Muscle layer of duodenum (tissue), 2 donors: ENCODE results near the gene LDLRAD3.

Experiments used
- H3K27ac ChIP-seq: one replicate; pipeline ENCODE4 v1.7.0; 2013; ENCODE audit warnings: mild to moderate bottlenecking, low read length
- H3K27me3 ChIP-seq: one replicate; pipeline ENCODE4 v1.7.0; 2013; ENCODE audit warnings: low read depth, mild to moderate bottlenecking, control low read depth, low read length
- H3K36me3 ChIP-seq, 2 donors: one replicate each; pipeline ENCODE4 v1.7.0; 2013; ENCODE audit warnings: low read length in 2 of 2, control low read depth in 1 of 2, mild to moderate bottlenecking in 1 of 2; ENCODE audit not compliant: insufficient read depth in 2 of 2, control insufficient read depth in 1 of 2
- H3K4me1 ChIP-seq, 2 donors: one replicate each; pipeline ENCODE4 v1.7.0; 2013; ENCODE audit warnings: low read length in 2 of 2, mild to moderate bottlenecking in 2 of 2, control low read depth in 1 of 2, moderate library complexity in 1 of 2; ENCODE audit not compliant: insufficient read depth in 2 of 2, control insufficient read depth in 1 of 2
- H3K4me3 ChIP-seq, 2 donors: one replicate each; pipeline ENCODE4 v1.7.0; 2013; ENCODE audit warnings: low read length in 2 of 2, low read depth in 1 of 2, mild to moderate bottlenecking in 1 of 2
- H3K9me3 ChIP-seq, 2 donors: one replicate each; pipeline ENCODE4 v1.7.0; 2013; ENCODE audit warnings: low read length in 2 of 2, control low read depth in 1 of 2, mild to moderate bottlenecking in 1 of 2; ENCODE audit not compliant: control insufficient read depth in 1 of 2
- donor health status: healthy.

LDLRAD3 gene

DNA sequence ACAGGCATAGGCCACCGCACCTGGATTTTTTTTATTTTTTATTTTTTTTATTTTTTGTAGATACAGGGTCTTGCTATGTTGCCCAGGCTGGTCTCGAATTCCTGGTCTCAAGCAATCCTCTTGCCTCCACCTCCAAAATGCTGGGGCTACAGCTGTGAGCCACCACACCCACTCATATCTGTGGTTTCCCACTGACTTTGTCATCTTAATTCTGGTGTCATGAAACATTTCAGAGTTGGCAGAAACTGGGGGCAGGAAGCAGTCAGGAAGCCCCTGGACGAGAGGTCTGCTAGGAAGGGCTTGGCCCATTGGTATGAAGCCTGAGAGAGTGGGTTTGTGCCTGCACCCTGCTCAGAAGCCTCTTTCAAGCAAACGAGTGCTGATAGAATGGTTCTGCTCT lies 296.3 kb downstream of the LDLRAD3 start:
- Histone ChIP-seq H3K27me3 (no peaks in the 10 kb centered on the region), H3K27ac (no peak overlapping the region), H3K4me1 (no peaks in the 10 kb centered on the region), H3K9me3 (no peaks in the 10 kb centered on the region), H3K4me3 (no peak overlapping the region), H3K36me3 (no peaks in the 10 kb centered on the region)

DNA sequence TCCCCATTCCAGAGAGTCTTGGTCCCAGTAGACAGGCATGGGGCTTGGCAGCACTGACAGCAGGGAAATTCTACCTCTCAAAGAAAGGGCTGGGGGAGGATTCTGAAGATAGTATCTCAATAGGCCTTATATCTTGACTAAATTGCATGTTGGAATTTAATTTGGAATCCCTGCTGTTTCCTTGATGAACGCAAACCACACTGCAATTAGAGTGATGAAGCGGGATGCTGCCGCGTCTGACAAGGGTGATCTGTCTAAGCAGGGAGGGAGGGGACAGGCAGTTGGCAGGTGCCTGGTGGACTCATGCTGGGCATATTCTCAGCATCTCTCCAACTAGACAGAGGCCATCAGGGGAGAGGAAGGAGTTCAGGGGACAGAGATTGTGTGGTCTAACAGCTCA lies 296.9 kb downstream of the LDLRAD3 start:
- Histone ChIP-seq H3K36me3 (no peaks in the 10 kb centered on the region), H3K27ac (no peak overlapping the region), H3K4me3 (no peak overlapping the region), H3K9me3 (no peaks in the 10 kb centered on the region), H3K27me3 (no peaks in the 10 kb centered on the region), H3K4me1 (no peaks in the 10 kb centered on the region)

DNA sequence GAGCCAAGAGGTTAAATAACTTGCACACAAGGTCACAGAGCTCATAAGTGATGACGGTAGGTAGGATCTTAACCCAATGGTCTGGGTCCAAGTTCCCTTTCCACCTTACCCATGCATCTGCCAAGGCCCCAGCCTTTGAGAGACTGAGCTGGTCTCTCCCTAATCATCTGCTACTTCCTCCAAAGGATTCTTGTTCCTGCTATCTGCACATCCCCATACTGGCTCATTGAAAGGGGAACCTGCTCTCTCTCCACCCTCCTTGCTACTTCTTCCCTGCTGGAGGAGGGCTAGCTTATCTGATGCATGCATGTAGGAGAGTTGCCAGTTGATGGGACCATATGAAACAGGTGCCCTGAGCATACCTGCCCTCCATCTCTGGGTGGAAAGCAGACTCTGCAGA lies 297.6 kb downstream of the LDLRAD3 start:
- no peak overlapping the region for H3K4me3 ChIP-seq
- H3K27me3 ChIP-seq: no peaks in the 10 kb centered on the region
- no peak overlapping the region for H3K27ac ChIP-seq
- H3K4me1 ChIP-seq: no peaks in the 10 kb centered on the region
- no peaks in the 10 kb centered on the region for H3K9me3 ChIP-seq
- H3K36me3 ChIP-seq: no peaks in the 10 kb centered on the region

DNA sequence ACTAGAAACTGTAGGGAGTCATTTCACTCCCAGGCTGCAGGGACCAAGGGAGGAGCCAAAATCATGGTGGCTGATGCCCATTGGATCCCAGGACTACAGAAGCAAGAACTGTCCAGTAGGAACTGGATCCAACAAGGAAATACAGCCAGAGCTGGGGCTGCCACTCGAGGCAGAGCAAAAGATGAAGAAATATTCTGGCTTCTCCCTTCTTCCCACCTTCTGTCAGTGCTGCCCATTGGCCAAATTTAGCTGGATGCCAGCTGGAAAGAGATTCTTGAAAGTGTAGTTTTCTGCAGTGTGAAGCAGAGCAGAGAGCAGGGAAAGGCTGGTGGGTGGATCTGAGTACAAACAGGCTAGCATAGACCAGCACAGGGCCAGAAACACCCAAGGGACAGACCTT lies 299.8 kb downstream of the LDLRAD3 start:
- Histone ChIP-seq H3K4me1 (no peaks in the 10 kb centered on the region), H3K27me3 (no peaks in the 10 kb centered on the region), H3K27ac (no peak overlapping the region), H3K36me3 (no peaks in the 10 kb centered on the region), H3K9me3 (no peaks in the 10 kb centered on the region), H3K4me3 (no peak overlapping the region)

DNA sequence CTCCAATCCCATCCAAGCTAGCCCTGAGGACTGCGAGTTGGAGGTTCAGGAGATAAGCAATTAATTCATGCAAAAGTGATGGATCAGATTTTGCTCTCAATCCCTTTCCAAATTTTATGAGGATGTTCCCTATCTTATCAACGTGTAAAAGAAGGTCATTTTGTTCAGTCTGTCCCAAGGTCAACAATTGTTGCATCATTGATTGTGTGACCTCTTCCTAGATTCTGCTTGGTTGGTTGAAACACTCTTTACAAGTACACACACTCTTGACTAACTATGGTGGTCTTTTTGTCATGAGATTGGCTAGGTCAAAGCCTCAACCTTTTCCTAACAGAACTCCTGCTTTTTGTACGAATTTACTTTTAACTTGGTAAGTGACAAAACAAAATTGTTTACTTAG lies 303.6 kb downstream of the LDLRAD3 start:
- H3K27ac ChIP-seq: no peak overlapping the region
- H3K27me3 ChIP-seq: no peaks in the 10 kb centered on the region
- no peaks in the 10 kb centered on the region for H3K4me1 ChIP-seq
- H3K36me3 ChIP-seq: no peaks in the 10 kb centered on the region
- H3K4me3 ChIP-seq: no peak overlapping the region
- peaks cover 0 to 6% of the 10 kb centered on the region in 2 donors for H3K9me3 ChIP-seq

DNA sequence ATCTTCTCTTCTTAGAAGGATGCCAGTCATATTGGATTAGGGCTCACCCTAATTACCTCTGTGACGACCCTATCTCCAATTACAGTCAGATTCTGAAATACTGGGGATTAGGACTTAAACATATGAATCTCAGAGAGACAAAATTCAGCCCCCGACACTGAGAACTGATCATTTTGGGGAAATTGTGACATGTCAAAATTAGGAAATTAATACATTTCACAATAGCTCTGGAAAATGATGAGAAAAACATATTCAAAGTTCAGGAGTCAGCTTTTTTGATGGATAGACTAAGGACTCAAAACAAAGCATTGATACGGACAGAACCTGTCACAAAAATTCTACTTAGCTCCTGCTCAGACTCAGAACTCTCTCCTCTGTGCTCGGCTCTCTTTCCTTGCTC lies 304.6 kb downstream of the LDLRAD3 start:
- no peak overlapping the region for H3K27ac ChIP-seq

DNA sequence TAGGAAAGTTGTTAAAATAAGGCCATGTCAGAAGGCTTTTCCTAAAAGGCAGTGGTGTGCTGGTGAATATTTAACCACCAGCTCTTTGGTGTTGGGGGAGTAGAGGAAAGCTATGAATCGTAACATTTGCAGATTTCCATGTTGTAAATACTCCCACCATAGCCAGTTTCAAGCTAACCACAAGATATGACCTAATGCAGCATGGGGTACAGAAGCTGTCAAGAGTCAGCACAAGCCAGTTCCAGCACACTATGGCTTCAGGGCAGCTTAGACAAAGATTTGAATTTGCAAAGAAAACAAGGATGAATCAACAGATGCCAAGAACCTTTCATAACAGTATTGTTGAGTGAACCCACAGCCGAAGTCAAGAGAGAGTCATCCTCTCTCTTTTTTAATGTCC lies 305.4 kb downstream of the LDLRAD3 start:
- H3K36me3 ChIP-seq: no peaks in the 10 kb centered on the region
- H3K27me3 ChIP-seq: no peaks in the 10 kb centered on the region
- H3K4me3 ChIP-seq: no peak overlapping the region
- H3K27ac ChIP-seq: no peak overlapping the region
- H3K4me1 ChIP-seq: no peaks in the 10 kb centered on the region
- peaks cover 0 to 6% of the 10 kb centered on the region in 2 donors for H3K9me3 ChIP-seq

More for the DNA sequence above, 304.6 kb downstream of the LDLRAD3 start:
- H3K4me3 ChIP-seq: no peak overlapping the region
- H3K9me3 ChIP-seq: peaks cover 0 to 6% of the 10 kb centered on the region in 2 donors
- H3K27me3 ChIP-seq: no peaks in the 10 kb centered on the region
- no peaks in the 10 kb centered on the region for H3K4me1 ChIP-seq
- H3K36me3 ChIP-seq: no peaks in the 10 kb centered on the region

DNA sequence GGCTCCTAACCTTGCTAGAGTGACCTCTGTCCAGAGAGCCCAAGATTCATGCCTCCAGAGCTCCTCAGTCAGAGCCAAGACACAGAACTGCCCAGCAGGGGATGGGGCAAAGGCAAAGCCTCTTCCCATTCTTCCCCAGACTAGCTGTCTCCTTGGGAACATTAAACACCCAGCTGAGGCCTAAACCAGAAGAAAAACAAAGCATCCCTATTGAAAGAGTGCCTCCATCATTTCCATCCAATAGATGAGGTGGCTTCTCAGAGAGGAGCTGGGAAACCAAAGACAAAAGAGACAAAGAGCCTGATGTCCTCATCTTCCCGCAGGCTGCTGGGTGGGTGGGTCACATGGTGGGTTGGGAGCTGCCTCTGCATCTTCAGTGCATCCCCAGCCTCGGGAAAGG lies 308.0 kb downstream of the LDLRAD3 start:
- Histone ChIP-seq H3K36me3 (no peaks in the 10 kb centered on the region), H3K4me1 (no peaks in the 10 kb centered on the region), H3K27me3 (no peaks in the 10 kb centered on the region), H3K27ac (no peak overlapping the region), H3K9me3 (peaks cover 0 to 12% of the 10 kb centered on the region in 2 donors), H3K4me3 (no peak overlapping the region)

DNA sequence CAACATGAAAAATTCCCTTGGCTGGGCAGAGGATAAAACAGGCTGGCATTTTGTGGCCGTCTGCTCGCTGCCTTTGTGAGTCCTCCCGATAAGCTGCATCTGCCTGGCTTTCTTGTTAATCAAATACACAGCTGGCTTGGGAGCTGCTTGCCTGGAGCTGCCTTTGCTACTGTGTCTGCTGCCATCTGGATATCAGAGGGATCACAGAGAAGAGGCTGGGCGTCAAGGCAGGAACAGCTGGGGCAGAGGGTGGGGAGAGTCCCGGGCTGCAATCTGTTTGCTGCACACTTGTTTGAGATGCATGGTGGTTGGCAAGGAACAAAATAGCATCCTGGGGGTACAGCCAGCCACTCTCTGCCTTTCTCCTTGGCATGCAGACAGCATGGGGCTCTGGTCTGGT lies 309.4 kb downstream of the LDLRAD3 start:
- Histone ChIP-seq H3K36me3 (no peaks in the 10 kb centered on the region), H3K4me3 (no peak overlapping the region), H3K9me3 (peaks cover 0 to 12% of the 10 kb centered on the region in 2 donors), H3K27me3 (no peaks in the 10 kb centered on the region), H3K4me1 (no peaks in the 10 kb centered on the region), H3K27ac (no peak overlapping the region)

DNA sequence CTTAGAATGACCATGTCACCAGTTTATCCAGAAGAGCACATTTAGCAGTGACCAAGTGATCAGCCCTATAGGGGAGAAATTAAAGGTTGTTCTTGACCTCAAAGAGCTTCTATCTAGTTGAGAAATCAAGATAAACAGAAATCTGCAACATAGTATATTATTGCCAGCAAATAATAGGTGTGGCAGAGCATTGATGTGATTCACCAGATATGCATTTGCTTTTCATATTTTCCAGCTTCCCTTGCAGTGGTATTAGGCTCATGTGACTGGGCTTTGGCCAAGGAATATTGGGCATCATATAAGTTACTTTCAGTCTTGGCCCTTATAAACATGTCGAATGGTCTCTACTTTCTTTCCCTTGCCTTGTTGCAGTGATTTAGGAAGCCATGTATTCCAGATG lies 310.9 kb downstream of the LDLRAD3 start:
- H3K9me3 ChIP-seq: peaks cover 0 to 12% of the 10 kb centered on the region in 2 donors
- H3K36me3 ChIP-seq: no peaks in the 10 kb centered on the region

DNA sequence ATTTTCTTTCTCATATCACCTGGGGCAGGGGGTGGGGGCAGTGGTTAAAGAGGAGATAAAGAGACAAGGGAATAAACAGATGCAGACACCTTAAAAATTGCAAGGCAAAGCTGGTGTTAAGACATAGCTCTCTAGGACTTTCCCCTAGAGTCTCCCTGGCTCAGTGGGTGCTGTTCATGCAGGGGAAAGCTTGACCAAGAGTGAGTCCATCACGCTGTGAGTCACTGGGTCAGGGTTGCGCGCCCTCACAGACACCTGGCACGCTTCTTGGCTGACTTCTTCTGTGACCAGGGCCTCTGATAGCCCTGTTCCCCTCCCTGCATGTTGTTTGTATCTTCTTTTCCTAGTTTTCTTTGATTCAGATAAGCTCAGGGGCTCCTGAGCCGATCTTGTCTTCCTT lies 313.5 kb downstream of the LDLRAD3 start:
- H3K4me3 ChIP-seq: no peak overlapping the region
- no peak overlapping the region for H3K27ac ChIP-seq
- no peaks in the 10 kb centered on the region for H3K36me3 ChIP-seq
- peaks cover 0 to 6% of the 10 kb centered on the region in 2 donors for H3K9me3 ChIP-seq
- H3K27me3 ChIP-seq: no peaks in the 10 kb centered on the region
- H3K4me1 ChIP-seq: peaks cover 0 to 4% of the 10 kb centered on the region in 2 donors

More for the DNA sequence above, 310.9 kb downstream of the LDLRAD3 start:
- Histone ChIP-seq H3K27me3 (no peaks in the 10 kb centered on the region), H3K27ac (no peak overlapping the region), H3K4me3 (no peak overlapping the region), H3K4me1 (peaks cover 0 to 4% of the 10 kb centered on the region in 2 donors)

DNA sequence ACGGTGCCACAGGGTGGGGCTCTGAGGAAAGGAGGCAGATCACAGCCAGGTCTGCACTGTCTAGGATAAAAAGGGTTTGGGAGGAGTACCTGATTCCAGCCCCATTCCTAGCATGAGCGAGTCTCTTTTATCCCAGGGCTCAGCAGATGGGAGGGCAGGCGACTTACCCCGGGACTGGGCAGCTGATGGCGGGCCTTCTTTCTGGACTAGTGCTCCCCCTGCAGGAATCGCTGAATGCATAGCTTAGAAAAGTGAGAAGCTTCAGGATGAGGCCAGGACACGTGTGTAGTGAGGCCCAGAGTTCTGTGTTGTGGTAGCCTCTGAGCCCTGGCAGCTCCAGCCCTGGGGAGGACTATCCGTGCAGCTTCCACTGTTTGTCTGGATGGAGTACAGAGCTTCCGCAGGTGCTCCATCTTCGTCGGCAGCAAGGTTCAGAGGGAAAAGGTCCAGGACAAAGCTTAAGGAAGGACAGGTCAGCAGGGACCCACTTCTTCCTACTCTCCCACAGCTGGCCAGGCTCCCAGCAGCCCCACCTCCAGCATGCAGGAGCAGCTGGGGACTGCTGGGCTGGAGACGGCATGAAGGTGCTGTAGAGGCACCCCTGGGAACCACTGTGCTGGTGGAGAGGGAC lies 315.0 kb downstream of the LDLRAD3 start:
- peaks cover 0 to 6% of the 10 kb centered on the region in 2 donors for H3K9me3 ChIP-seq
- no peaks in the 10 kb centered on the region for H3K27me3 ChIP-seq
- no peak overlapping the region for H3K4me3 ChIP-seq
- H3K4me1 ChIP-seq: peaks cover 0 to 4% of the 10 kb centered on the region in 2 donors
- no peaks in the 10 kb centered on the region for H3K36me3 ChIP-seq
- H3K27ac ChIP-seq: no peak overlapping the region
